ENCODE data around the gene DDR1.

DDR1 gene

GRCh38 chr6:30884521-30885480, 482 bp downstream of the DDR1 start:
- no peak for TF ChIP-seq CTCF (IDR thresholded peaks at IDR 0.05)
- Histone ChIP-seq H3K36me3 (peaks cover 4 to 13% (median 12%) of the 10 kb centered on the region in 3 donors), H3K4me3 (peak overlapping the region; percentile 87 to 88), H3K4me1 (peaks cover 0 to 76% (median 40%) of the 10 kb centered on the region in 4 donors), H3K27ac (peak overlapping the region; percentile 93 to 98), H3K27me3 (no peaks in the 10 kb centered on the region), H3K9me3 (no peaks in the 10 kb centered on the region)
- DNase-seq: peak; percentile 50 to 81
- intact Hi-C loops (cut with DNase I; ENCODE audit: low total_unique reads): loop anchor here (5.0 kb wide), 2 partner anchors 58 to 142 kb away; partner anchors contain the start of genes FLOT1 and IER3

GRCh38 chr6:30885481-30885998, 1.2 kb downstream of the DDR1 start:
- peak in 1 of 2 donors; percentile 62 for DNase-seq

GRCh38 chr6:30885999-30886896, 1.9 kb downstream of the DDR1 start:
- Histone ChIP-seq H3K27ac (peak overlapping the region; percentile 93 to 98), H3K27me3 (no peaks in the 10 kb centered on the region), H3K36me3 (peaks cover 7 to 28% (median 21%) of the 10 kb centered on the region in 3 donors), H3K9me3 (no peaks in the 10 kb centered on the region), H3K4me3 (peak overlapping the region; percentile 87 to 88), H3K4me1 (peaks cover 0 to 80% (median 40%) of the 10 kb centered on the region in 4 donors)
- intact Hi-C loops (cut with DNase I; ENCODE audit: low total_unique reads): no loop called here
- no peak for TF ChIP-seq CTCF (IDR thresholded peaks at IDR 0.05)
- DNase-seq: peak; percentile 50 to 77

More at GRCh38 chr6:30885481-30885998, 1.2 kb downstream of the DDR1 start:
- peaks cover 0 to 83% (median 40%) of the 10 kb centered on the region in 4 donors for H3K4me1 ChIP-seq
- H3K36me3 ChIP-seq: peaks cover 7 to 21% (median 14%) of the 10 kb centered on the region in 3 donors
- H3K27me3 ChIP-seq: no peaks in the 10 kb centered on the region
- no peak for TF ChIP-seq CTCF (IDR thresholded peaks at IDR 0.05)
- H3K27ac ChIP-seq: peak overlapping the region; percentile 93 to 98
- H3K9me3 ChIP-seq: no peaks in the 10 kb centered on the region
- H3K4me3 ChIP-seq: peak overlapping the region; percentile 87 to 88
- intact Hi-C loops (cut with DNase I; ENCODE audit: low total_unique reads): no loop called here

- intact Hi-C loops (cut with DNase I; ENCODE audit: low total_unique reads): no loop called here
- peaks cover 0 to 75% (median 40%) of the 10 kb centered on the region in 4 donors for H3K4me1 ChIP-seq
- H3K9me3 ChIP-seq: no peaks in the 10 kb centered on the region
- H3K4me3 ChIP-seq: no peak overlapping the region
- peak overlapping the region in 1 of 2 donors; percentile 98 for H3K27ac ChIP-seq
- DNase-seq: peak in 1 of 2 donors; percentile 12
- H3K36me3 ChIP-seq: peaks cover 7 to 34% (median 25%) of the 10 kb centered on the region in 3 donors
- TF ChIP-seq CTCF (IDR thresholded peaks at IDR 0.05): no peak
- no peaks in the 10 kb centered on the region for H3K27me3 ChIP-seq
Measured at GRCh38 chr6:30886897-30887255, 2.6 kb downstream of the DDR1 start.

All from tibial artery (tissue), 4 donors.